22Rv1 (cell line): ENCODE data around the gene SIRT7.

Experiments used
- ZFX ChIP-seq: fragments of 450-650 bp; IDR thresholded peaks from 2 replicates; pipeline ENCODE4 v1.6.1; 2017; ENCODE audit warnings: antibody characterized with exemption, borderline replicate concordance
- TF ChIP-seq, protein P1 (sequence below): fragments of 450-650 bp; IDR thresholded peaks from 2 replicates; pipeline ENCODE4 v1.5.1; 2017; ENCODE audit warnings: mild to moderate bottlenecking

DNA sequence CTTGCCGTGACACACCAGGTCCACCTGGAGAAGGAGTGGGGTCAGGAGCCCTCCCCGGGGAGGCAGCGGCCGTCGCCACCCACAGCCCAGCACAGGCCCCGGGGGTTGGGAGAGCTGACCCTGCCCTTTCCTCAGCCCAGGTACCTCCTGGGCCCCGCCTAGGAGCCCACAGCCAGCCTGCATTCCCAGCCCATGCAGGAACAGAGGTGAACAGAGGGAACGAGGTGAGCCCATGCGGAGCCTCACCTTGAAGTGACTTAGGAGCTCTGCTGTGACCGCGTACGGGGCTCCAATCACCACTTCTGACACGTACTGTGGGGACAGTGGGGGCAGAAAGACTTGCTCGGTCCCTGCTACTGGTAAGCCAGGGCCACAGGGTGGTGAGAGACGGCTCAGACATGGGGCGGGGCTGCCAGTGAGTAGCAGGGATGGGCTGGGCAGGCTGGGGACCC is 12.5 kb downstream of the SIRT7 start:
- TF ChIP-seq, protein P1, sequence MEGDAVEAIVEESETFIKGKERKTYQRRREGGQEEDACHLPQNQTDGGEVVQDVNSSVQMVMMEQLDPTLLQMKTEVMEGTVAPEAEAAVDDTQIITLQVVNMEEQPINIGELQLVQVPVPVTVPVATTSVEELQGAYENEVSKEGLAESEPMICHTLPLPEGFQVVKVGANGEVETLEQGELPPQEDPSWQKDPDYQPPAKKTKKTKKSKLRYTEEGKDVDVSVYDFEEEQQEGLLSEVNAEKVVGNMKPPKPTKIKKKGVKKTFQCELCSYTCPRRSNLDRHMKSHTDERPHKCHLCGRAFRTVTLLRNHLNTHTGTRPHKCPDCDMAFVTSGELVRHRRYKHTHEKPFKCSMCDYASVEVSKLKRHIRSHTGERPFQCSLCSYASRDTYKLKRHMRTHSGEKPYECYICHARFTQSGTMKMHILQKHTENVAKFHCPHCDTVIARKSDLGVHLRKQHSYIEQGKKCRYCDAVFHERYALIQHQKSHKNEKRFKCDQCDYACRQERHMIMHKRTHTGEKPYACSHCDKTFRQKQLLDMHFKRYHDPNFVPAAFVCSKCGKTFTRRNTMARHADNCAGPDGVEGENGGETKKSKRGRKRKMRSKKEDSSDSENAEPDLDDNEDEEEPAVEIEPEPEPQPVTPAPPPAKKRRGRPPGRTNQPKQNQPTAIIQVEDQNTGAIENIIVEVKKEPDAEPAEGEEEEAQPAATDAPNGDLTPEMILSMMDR = no peak
- no peak for TF ChIP-seq ZFX
